ENCODE measurements around the gene SLFN5.

DNA sequence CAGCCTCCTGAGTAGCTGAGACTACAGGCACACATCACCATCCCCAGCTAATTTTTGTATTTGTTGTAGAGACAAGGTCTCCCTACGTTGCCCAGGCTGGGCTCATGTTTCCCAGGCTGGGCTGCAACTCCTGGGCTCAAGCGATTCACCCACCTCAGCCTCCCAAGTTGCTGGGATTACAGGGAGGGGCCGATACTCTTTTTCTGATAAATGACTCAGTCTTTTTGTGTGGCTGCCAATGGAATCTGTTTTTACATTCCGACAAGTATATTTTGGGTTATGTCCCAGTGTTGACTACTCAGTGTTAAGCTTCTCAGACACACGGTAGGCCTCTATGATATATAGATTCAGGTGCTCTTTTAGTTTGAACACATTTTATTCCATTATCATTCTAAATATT is 72.4 kb downstream of the SLFN5 start:
- TF ChIP-seq, protein P1, sequence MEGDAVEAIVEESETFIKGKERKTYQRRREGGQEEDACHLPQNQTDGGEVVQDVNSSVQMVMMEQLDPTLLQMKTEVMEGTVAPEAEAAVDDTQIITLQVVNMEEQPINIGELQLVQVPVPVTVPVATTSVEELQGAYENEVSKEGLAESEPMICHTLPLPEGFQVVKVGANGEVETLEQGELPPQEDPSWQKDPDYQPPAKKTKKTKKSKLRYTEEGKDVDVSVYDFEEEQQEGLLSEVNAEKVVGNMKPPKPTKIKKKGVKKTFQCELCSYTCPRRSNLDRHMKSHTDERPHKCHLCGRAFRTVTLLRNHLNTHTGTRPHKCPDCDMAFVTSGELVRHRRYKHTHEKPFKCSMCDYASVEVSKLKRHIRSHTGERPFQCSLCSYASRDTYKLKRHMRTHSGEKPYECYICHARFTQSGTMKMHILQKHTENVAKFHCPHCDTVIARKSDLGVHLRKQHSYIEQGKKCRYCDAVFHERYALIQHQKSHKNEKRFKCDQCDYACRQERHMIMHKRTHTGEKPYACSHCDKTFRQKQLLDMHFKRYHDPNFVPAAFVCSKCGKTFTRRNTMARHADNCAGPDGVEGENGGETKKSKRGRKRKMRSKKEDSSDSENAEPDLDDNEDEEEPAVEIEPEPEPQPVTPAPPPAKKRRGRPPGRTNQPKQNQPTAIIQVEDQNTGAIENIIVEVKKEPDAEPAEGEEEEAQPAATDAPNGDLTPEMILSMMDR (IDR thresholded peaks at IDR 0.05), result no peak
- TF ChIP-seq POLR2A (IDR thresholded peaks at IDR 0.05) (no peak), EP300 (IDR thresholded peaks at IDR 0.05) (no peak), POLR2AphosphoS5 (IDR thresholded peaks at IDR 0.05) (no peak)
